ENCODE measurements around the gene NAV3. TPM values are rescaled to one million over a fixed set of nuclear protein-coding genes. Genes with fewer than 3 reads are reported as not detected.

The NAV3 gene
- total RNA-seq, 1 donor from 2014 or later: 17.0 TPM

- Histone ChIP-seq H3K4me3 (ENCODE audit: low read depth, low read length) (no peak overlapping the region), H3K36me3 (ENCODE audit: control insufficient read depth, insufficient read depth, low read length) (no peaks in the 10 kb centered on the region), H3K27me3 (ENCODE audit: control insufficient read depth, insufficient read depth, low read length) (no peaks in the 10 kb centered on the region)
- no peak for TF ChIP-seq CTCF (IDR thresholded peaks at IDR 0.05; ENCODE audit: insufficient read depth, low read length, poor library complexity, severe bottlenecking)
- DNase-seq (ENCODE audit: low read depth): no peak
Measured at GRCh38 chr12:78121969-78122610, 291.4 kb downstream of the NAV3 start.

- DNase-seq (ENCODE audit: low read depth): no peak
- Histone ChIP-seq H3K36me3 (ENCODE audit: control insufficient read depth, insufficient read depth, low read length) (no peaks in the 10 kb centered on the region), H3K27me3 (ENCODE audit: control insufficient read depth, insufficient read depth, low read length) (no peaks in the 10 kb centered on the region), H3K4me3 (ENCODE audit: low read depth, low read length) (no peak overlapping the region)
- TF ChIP-seq CTCF (IDR thresholded peaks at IDR 0.05; ENCODE audit: insufficient read depth, low read length, poor library complexity, severe bottlenecking): no peak
Measured at GRCh38 chr12:78128211-78128610, 297.5 kb downstream of the NAV3 start.

GRCh38 chr12:78143717-78144116 lies 313.0 kb downstream of the NAV3 start:
- Histone ChIP-seq H3K36me3 (ENCODE audit: control insufficient read depth, insufficient read depth, low read length) (no peaks in the 10 kb centered on the region), H3K27me3 (ENCODE audit: control insufficient read depth, insufficient read depth, low read length) (no peaks in the 10 kb centered on the region), H3K4me3 (ENCODE audit: low read depth, low read length) (no peak overlapping the region)
- no peak for DNase-seq (ENCODE audit: low read depth)
- no peak for TF ChIP-seq CTCF (IDR thresholded peaks at IDR 0.05; ENCODE audit: insufficient read depth, low read length, poor library complexity, severe bottlenecking)

- no peak for TF ChIP-seq CTCF (IDR thresholded peaks at IDR 0.05; ENCODE audit: insufficient read depth, low read length, poor library complexity, severe bottlenecking)
- no peaks in the 10 kb centered on the region for H3K27me3 ChIP-seq (ENCODE audit: control insufficient read depth, insufficient read depth, low read length)
- H3K36me3 ChIP-seq (ENCODE audit: control insufficient read depth, insufficient read depth, low read length): no peaks in the 10 kb centered on the region
- no peak overlapping the region for H3K4me3 ChIP-seq (ENCODE audit: low read depth, low read length)
- DNase-seq (ENCODE audit: low read depth): no peak
Measured at GRCh38 chr12:78145398-78145797, 314.7 kb downstream of the NAV3 start.

- peak; percentile 82 for TF ChIP-seq CTCF (IDR thresholded peaks at IDR 0.05; ENCODE audit: insufficient read depth, low read length, poor library complexity, severe bottlenecking)
- H3K27me3 ChIP-seq (ENCODE audit: control insufficient read depth, insufficient read depth, low read length): no peaks in the 10 kb centered on the region
- no peak overlapping the region for H3K4me3 ChIP-seq (ENCODE audit: low read depth, low read length)
- no peak for DNase-seq (ENCODE audit: low read depth)
- no peaks in the 10 kb centered on the region for H3K36me3 ChIP-seq (ENCODE audit: control insufficient read depth, insufficient read depth, low read length)
Measured at GRCh38 chr12:78146365-78146772, 315.7 kb downstream of the NAV3 start.

- H3K27me3 ChIP-seq (ENCODE audit: control insufficient read depth, insufficient read depth, low read length): no peaks in the 10 kb centered on the region
- no peak for TF ChIP-seq CTCF (IDR thresholded peaks at IDR 0.05; ENCODE audit: insufficient read depth, low read length, poor library complexity, severe bottlenecking)
- no peaks in the 10 kb centered on the region for H3K36me3 ChIP-seq (ENCODE audit: control insufficient read depth, insufficient read depth, low read length)
- H3K4me3 ChIP-seq (ENCODE audit: low read depth, low read length): no peak overlapping the region
- no peak for DNase-seq (ENCODE audit: low read depth)
Measured at GRCh38 chr12:78149459-78149858, 318.8 kb downstream of the NAV3 start.

Data from kidney epithelial cell (primary cell).